LNCAP (cell line): Measurements from ENCODE around the gene COL23A1.
A peak's percentile ranks its signal among the peaks of the same experiment; 100 is the strongest.

ENCODE experiments used
- TF ChIP-seq, protein P1 (sequence below): fragments of 450-650 bp; IDR thresholded peaks from 2 replicates; pipeline ENCODE4 v1.5.1; 2017; ENCODE audit warnings: mild to moderate bottlenecking

COL23A1 gene

DNA sequence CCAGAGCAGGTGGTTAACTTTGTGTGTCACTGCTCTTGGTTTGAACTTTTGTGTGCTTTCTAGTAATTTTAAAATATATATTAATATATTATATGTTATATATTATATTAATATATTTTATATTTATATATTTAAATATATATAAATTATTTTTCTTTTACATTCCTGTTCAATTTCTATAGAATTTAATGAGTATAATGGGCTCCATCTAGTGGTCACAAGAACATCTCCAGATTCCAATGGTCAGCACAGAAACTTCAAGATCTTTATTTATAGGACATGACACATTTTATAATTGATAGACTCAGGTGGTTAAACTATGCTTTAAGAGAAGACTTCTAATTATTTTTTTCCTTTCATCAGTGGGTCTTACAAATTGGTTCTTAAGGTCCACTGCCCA lies 39.1 kb downstream of the COL23A1 start:
- TF ChIP-seq, protein P1, sequence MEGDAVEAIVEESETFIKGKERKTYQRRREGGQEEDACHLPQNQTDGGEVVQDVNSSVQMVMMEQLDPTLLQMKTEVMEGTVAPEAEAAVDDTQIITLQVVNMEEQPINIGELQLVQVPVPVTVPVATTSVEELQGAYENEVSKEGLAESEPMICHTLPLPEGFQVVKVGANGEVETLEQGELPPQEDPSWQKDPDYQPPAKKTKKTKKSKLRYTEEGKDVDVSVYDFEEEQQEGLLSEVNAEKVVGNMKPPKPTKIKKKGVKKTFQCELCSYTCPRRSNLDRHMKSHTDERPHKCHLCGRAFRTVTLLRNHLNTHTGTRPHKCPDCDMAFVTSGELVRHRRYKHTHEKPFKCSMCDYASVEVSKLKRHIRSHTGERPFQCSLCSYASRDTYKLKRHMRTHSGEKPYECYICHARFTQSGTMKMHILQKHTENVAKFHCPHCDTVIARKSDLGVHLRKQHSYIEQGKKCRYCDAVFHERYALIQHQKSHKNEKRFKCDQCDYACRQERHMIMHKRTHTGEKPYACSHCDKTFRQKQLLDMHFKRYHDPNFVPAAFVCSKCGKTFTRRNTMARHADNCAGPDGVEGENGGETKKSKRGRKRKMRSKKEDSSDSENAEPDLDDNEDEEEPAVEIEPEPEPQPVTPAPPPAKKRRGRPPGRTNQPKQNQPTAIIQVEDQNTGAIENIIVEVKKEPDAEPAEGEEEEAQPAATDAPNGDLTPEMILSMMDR = peak; percentile 45

DNA sequence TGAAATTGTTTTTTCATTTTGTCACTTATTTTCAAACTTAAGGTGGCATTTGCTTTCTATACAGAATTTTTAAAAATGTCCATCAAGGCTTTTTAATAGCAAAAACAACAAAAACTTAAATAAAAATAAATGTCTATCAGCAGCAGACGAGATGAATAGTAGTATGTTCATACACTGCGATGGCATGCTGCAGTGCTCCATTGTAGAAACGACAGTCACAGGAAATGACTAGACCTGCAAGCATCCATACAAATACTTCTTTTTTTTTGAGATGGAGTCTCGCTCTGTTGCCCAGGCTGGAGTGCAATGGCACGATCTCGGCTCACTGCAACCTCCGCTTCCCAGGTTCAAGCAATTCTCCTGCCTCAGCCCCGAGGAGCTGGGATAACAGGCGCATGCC lies 41.4 kb downstream of the COL23A1 start:
- TF ChIP-seq, protein P1 = no peak

DNA sequence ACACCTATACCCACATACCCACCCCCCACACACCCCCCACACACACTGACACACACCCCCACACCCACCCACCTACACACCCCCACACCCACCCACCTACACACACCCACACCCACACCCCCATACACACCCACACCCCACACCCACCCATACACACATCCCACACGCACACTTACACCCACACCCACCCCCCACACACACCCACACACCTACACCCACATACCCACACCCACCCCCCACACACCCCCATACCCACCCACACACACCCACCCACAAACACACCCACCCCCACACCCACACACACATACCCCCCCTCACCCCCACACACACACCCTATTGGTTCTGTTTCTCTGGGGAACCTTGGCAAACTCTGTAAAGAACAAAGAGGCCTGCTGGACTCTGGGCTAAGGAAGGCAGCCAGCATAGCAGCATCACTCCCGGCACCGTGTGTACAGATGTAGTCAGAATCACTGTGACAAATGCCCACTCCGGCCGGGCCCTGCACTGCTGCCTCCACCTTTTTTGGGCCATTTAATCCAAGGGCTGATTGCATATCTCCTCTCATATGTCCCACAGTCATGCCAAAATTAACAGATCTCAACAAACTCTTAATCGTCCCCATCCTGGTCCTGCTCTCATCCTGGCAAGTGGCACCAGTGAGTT lies 42.3 kb downstream of the COL23A1 start:
- TF ChIP-seq, protein P1 = no peak

DNA sequence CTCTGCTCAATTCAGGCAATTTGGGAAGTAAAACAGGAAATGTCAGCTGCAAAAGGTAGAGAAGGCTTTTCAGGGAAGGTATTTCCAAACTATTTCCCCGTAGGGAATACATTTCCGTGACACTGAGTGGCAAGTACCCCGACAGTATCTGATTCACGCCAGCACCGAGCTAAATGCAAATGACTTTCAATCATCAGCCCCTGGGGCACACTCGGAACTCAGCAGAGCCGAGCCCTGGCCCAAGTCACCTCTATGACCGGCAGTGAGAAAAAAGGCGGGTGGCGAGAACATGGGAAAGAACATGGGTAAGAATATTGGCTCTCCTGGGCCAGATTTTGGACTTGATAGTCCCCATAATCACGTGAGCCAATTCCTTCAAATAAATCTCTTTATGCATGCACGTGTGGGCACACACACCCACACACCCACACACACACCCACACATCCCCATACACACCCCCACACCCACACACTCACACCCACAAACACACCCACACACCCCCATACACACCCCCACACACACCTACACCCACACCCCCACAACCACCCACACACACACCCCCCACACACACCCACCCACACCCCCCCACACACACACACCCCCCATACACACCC lies 43.0 kb downstream of the COL23A1 start:
- TF ChIP-seq, protein P1 = no peak

DNA sequence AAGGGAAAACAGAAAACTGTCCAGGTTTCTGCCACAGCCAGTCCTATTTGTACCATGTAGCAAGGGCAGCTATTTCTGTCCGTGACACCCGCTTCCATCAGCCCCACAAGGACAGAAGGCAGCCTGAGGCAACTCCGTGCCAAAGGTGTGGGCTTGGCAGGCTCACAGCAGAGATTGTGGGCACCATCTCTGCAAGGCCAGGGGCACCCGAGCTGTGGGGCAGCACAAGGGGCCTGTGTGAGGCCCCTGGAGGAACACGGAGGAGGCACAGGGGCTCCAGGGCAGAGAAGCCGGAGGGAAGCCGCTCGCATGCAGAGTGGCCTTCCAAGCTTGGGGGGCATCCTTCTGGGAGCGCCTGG lies 43.5 kb downstream of the COL23A1 start:
- TF ChIP-seq, protein P1 = no peak

DNA sequence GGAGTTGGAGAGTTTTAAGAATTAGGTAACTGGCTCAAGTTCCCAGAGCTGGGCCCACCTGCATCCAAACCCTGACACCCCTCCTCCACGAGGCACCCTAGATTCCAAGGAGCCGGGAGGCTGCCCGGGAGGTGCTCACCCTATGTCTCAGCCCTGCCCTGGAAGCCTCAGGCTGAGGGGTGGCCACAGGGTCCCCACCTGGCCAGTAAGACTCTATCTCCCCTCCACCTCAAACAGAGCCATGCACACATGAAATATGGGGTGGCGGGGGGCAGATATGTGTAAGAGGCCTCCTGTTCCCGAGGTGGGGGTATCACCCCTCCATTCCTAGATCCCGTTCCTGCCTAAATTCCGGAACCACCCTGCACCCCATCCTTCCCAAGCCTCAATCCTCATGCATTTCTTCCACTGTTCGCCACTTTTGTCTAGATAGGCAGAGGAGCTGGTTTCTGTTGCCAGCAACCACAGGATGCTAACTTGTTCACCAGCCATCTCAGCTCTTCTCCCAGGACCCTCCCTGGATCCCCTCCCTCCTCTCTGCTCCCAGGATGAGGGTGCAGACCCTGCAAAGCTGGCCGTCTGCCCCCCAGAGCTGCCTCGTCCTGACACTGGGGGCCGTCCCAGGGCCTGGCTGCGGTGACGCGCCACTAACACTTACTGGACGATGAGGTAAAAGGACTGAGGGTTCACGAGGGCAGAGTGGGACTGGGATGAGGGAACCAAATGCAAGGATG lies 44.1 kb downstream of the COL23A1 start:
- TF ChIP-seq, protein P1 = no peak

DNA sequence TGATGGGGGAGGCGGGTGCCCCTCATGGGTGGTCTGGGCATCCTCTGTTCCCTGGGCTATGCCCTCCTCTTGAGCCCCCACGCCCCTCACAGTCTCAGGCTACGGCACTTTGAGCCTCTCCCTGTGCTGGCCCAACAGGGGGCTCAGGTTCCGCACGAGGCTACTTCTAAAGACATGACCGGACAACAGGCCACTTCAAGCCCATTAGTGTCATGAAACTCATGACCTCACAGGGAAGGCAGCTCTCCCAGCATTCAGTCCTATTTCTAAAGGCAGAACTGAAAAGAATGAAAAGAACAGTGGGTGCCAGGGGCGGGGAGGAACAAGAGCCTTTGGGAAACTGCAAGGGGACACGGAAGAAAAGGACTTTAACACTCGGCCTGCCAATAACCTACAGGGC lies 45.0 kb downstream of the COL23A1 start:
- TF ChIP-seq, protein P1 = no peak
